ENCODE measurements around the gene FUT8. TPM values are rescaled to one million over a fixed set of nuclear protein-coding genes. Genes with fewer than 3 reads are reported as not detected.

FUT8 gene
- total and polyA plus RNA-seq, 2 of the 8 experiments (the other 6 are each of a cell fraction or from before 2014, with no cell fraction given) = 10.5 to 25.1 TPM

GRCh38 chr14:65689070-65689469 lies 276.5 kb downstream of the FUT8 start (continued):
- TF ChIP-seq CHD7 (IDR thresholded peaks at IDR 0.05; ENCODE audit: insufficient replicate concordance, low read length) = no peak
- no peak for TF ChIP-seq GTF2F1 (IDR thresholded peaks at IDR 0.05; ENCODE audit: borderline replicate concordance, low read depth, low read length)
- no peak for TF ChIP-seq HDAC6 (IDR thresholded peaks at IDR 0.05; ENCODE audit: low read depth, low read length)
- no peak for TF ChIP-seq TEAD4 (IDR thresholded peaks at IDR 0.05; ENCODE audit: low read depth, low read length)
- no peak for TF ChIP-seq HDAC2 (IDR thresholded peaks at IDR 0.05; ENCODE audit: borderline replicate concordance in 1 of 2, low read depth in 2 of 2, low read length in 2 of 2)
- no peak for TF ChIP-seq BACH1 (IDR thresholded peaks at IDR 0.05; ENCODE audit: low read length)

All from H1 (cell line).